Psoas muscle (tissue), 8 donors: ENCODE data around the gene CLIC5. TPM values are rescaled to one million over a fixed set of nuclear protein-coding genes. Genes with fewer than 3 reads are reported as not detected.
A peak's percentile ranks its signal among the peaks of the same experiment; 100 is the strongest.

ENCODE experiments used
- ATAC-seq, 4 donors: fragments of 200-7000 bp; cut with Tn5 transposase; one replicate each; pipeline ENCODE4 v1.9.1; 2020; ENCODE audit warnings: moderate library complexity in 3 of 4, mild to moderate bottlenecking in 2 of 4
- DNase-seq, 2 donors: peaks; one replicate each; pipeline ENCODE4 v3.0.0-alpha.2; 2020
- H3K27ac ChIP-seq: fragments of 200-600 bp; one replicate; pipeline ENCODE4 v1.8.0; 2022
- H3K27me3 ChIP-seq, 3 donors: fragments of 200-600 bp in 1 of 3; one replicate each; pipeline versions ENCODE4 v1.6.1 to v1.8.0; 2013 to 2022; ENCODE audit warnings: low read length in 2 of 3, mild to moderate bottlenecking in 2 of 3, moderate library complexity in 1 of 3; ENCODE audit not compliant: insufficient read depth in 3 of 3
- H3K36me3 ChIP-seq, 2 donors: fragments of 200-600 bp in 1 of 2; one replicate each; pipeline versions ENCODE4 v1.6.1 to v1.8.0; 2013 to 2022; ENCODE audit warnings: low read depth in 1 of 2, mild to moderate bottlenecking in 1 of 2, moderate library complexity in 1 of 2; ENCODE audit not compliant: insufficient read depth in 1 of 2
- H3K4me1 ChIP-seq: fragments of 200-600 bp; one replicate; pipeline ENCODE4 v1.8.0; 2022
- H3K4me3 ChIP-seq: fragments of 200-600 bp; one replicate; pipeline ENCODE4 v1.8.0; 2022; ENCODE audit warnings: mild to moderate bottlenecking
- H3K9me3 ChIP-seq: fragments of 200-600 bp; one replicate; pipeline ENCODE4 v1.8.0; 2022
- WGBS, 3 donors: extraction: QIAGEN DNeasy Blood & Tissue Kit; methylation state at CpG; one replicate each; pipeline versions ENCODE4 v1.1.6 to v1.1.7; 2013; 5-methylcytosine and 5-hydroxymethylcytosine counted together
- intact Hi-C, 2 donors: fragments of 100-400 bp; cut with DNase I; formaldehyde crosslinking; loops; one replicate each; pipeline versions ENCODE4 v1.11.0 to v1.14.2; 2022
- polyA plus RNA-seq, 3 donors: library from polyadenylated mRNA; stranded (reverse); fragments of 200-250 nt; gene quantifications; one replicate each; pipeline ENCODE4 v1.2.3, GENCODE V29; 2013
- total RNA-seq, 4 donors: library from RNA; stranded (reverse); fragmentation: NEBNext Ultra II Directional in 2 of 4; extraction: Animal tissue kit (Norgen Biotek cat#: 25700) in 2 of 4; gene quantifications; one replicate each; pipeline versions ENCODE4 v1.2.1 to v1.2.4, GENCODE V29; 2021 to 2023
- TF ChIP-seq, protein P1 (sequence below): fragments of 200-600 bp; IDR thresholded peaks from one replicate; pipeline ENCODE4 v1.8.0; 2022; ENCODE audit warnings: antibody characterized with exemption
- donor health status: healthy with polysubstance abuse.
- donor health status: DM: no; HTN: no; CAD: no; lungs with moderate emphysema.
- donor health status: Bipolar disorder and iron deficiency.
- donor health status: healthy.
- donor health status: DM: yes; HTN: yes; CAD: no.
- donor health status: DM: no; HTN: no; CAD: no.
- donor health status: DM: no; HTN: no; CAD: no.
- donor health status: DM: yes; HTN: yes; CAD: no.

Gene CLIC5
- total and polyA plus RNA-seq, 7 donors = 30.2 to 285 (median 166) TPM

DNA sequence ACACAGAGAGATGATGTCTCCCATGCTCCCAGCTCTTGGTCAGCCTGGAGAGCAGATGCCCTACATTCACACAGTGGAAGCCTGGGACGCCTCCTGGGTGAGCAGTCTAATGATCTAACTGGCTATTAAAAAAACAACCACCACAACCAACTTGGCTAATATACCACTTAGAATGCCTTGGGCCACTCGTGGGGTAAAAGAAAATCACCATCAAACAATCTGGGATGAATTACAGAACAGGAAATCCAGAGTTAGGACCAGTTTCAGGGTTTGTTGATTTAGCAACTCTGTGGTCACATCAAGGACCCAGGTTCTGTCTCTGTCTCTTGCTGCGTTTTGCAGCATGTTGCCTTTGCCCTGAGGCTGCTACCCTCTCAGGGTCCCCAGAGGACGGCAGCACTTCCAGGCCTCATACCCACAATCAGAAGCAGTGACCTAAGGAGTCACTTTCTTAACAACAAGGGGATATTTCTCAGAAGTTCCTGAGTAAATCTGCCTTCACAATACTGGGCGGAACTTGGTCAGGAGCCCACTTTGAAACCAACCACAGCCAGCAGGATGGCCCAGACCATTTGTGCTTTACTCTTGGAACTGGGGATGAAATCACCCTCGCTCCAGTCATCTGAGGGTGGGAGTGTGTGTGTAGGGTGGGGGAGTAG, 118.7 kb downstream of the CLIC5 start:
- DNase-seq = peak in 1 of 2 donors; percentile 22
- no peak overlapping the region for H3K4me3 ChIP-seq
- intact Hi-C loops = no loop called here
- H3K27me3 ChIP-seq = no peaks in the 10 kb centered on the region
- no peaks in the 10 kb centered on the region for H3K9me3 ChIP-seq
- 42 to 58% (median 46%) methylated on average over 6 of the region's 6 CpGs for WGBS, 3 donors
- H3K36me3 ChIP-seq = peaks cover 0 to 26% of the 10 kb centered on the region in 2 donors
- peak in 1 of 4 donors; percentile 16 for ATAC-seq
- TF ChIP-seq, protein P1, sequence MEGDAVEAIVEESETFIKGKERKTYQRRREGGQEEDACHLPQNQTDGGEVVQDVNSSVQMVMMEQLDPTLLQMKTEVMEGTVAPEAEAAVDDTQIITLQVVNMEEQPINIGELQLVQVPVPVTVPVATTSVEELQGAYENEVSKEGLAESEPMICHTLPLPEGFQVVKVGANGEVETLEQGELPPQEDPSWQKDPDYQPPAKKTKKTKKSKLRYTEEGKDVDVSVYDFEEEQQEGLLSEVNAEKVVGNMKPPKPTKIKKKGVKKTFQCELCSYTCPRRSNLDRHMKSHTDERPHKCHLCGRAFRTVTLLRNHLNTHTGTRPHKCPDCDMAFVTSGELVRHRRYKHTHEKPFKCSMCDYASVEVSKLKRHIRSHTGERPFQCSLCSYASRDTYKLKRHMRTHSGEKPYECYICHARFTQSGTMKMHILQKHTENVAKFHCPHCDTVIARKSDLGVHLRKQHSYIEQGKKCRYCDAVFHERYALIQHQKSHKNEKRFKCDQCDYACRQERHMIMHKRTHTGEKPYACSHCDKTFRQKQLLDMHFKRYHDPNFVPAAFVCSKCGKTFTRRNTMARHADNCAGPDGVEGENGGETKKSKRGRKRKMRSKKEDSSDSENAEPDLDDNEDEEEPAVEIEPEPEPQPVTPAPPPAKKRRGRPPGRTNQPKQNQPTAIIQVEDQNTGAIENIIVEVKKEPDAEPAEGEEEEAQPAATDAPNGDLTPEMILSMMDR = no peak
- H3K27ac ChIP-seq = no peak overlapping the region
- peaks cover 29% of the 10 kb centered on the region for H3K4me1 ChIP-seq

DNA sequence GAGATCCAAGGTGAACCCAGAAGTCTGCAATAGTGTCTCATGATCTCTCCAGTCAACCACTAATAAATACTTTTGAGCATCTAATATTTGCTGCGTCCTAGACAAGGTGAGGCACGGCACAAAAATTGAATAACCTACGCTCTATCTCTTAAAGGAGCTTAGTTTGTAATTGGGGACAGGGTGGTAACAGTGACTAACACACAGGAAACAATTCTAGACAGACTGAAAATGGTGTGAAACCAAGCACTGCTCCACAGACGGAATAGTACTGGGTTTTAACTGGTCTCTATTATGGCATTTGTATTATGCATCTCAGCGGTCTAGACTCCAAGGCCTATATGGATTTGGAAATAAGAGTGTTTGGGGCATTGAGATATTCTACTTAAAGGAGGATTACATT, 120.1 kb downstream of the CLIC5 start:
- WGBS, 3 donors = 53 to 91% (median 88%) methylated on average over 5 of the region's 5 CpGs
- Histone ChIP-seq H3K27ac (no peak overlapping the region), H3K36me3 (peaks cover 0 to 14% of the 10 kb centered on the region in 2 donors), H3K27me3 (no peaks in the 10 kb centered on the region), H3K4me1 (peaks cover 16% of the 10 kb centered on the region), H3K9me3 (no peaks in the 10 kb centered on the region), H3K4me3 (no peak overlapping the region)
- ATAC-seq (no peak), DNase-seq (no peak)
- TF ChIP-seq, protein P1 = no peak
- intact Hi-C loops = no loop called here

DNA sequence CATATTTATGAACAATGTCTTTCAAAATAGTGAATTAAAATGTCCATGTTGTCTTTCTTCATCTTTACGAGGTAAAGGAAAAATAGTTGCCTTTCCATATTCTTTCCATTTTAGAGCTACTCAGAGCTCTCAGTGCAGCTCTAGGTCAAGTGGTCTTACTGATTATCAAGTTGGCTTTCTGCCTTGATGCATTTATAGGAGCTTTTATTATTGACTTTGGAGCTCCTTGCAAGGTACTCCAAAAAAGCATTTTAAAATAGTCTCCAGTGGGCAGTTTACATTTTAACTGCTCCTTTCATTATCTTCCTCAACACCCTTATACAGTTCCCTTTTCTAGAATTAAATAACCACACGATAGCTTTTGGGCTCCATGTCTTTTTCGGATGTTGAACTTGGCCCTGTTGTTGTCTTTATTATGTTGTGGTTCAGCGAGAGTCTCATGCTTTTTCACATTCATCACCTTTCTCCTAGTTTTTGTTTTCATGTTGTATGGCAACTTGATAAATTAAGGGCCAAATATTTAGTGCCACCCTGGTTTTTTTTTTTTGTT, 122.9 kb downstream of the CLIC5 start:
- WGBS, 3 donors = 64 to 91% (median 74%) methylated on average over 4 of the region's 4 CpGs
- no peak overlapping the region for H3K4me3 ChIP-seq
- no peaks in the 10 kb centered on the region for H3K9me3 ChIP-seq
- intact Hi-C loops = no loop called here
- DNase-seq = no peak
- no peaks in the 10 kb centered on the region for H3K27me3 ChIP-seq
- H3K36me3 ChIP-seq = no peaks in the 10 kb centered on the region
- peaks cover 4% of the 10 kb centered on the region for H3K4me1 ChIP-seq
- no peak overlapping the region for H3K27ac ChIP-seq
- ATAC-seq = no peak
- TF ChIP-seq, protein P1 = no peak

DNA sequence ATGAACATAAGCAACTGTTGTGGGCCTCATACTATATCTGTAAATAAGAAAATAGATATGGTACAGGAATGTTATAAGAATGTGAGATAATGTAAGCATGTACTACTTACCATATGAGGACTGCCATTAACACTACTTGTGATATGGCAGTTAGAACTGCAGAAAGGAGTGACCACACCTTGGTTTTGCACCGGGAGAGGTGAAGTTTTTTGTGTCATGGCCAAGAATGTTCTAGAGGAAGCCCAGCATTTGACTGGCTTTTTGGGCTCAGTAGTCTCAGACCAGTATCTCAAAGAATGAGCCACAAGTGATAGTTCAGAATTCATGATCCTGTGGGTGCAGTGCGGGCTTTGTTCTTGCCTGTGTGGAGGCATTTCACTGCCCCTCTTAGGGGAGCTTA, 123.5 kb downstream of the CLIC5 start:
- Histone ChIP-seq H3K9me3 (no peaks in the 10 kb centered on the region), H3K27ac (no peak overlapping the region), H3K36me3 (no peaks in the 10 kb centered on the region), H3K4me1 (peaks cover 4% of the 10 kb centered on the region), H3K4me3 (no peak overlapping the region), H3K27me3 (no peaks in the 10 kb centered on the region)
- no peak for ATAC-seq
- 91 to 92% (median 92%) methylated on average over 2 of the region's 2 CpGs for WGBS, 3 donors
- TF ChIP-seq, protein P1 = no peak
- DNase-seq = no peak
- intact Hi-C loops = no loop called here
